ENCODE data around the gene ZBTB42. TPM values are rescaled to one million over a fixed set of nuclear protein-coding genes. Genes with fewer than 3 reads are reported as not detected.

The ZBTB42 gene
- total and polyA plus RNA-seq, 2 of the 13 experiments (the other 11 are each of a cell fraction or from before 2014, with no cell fraction given), result 2.8 to 4.2 TPM

DNA sequence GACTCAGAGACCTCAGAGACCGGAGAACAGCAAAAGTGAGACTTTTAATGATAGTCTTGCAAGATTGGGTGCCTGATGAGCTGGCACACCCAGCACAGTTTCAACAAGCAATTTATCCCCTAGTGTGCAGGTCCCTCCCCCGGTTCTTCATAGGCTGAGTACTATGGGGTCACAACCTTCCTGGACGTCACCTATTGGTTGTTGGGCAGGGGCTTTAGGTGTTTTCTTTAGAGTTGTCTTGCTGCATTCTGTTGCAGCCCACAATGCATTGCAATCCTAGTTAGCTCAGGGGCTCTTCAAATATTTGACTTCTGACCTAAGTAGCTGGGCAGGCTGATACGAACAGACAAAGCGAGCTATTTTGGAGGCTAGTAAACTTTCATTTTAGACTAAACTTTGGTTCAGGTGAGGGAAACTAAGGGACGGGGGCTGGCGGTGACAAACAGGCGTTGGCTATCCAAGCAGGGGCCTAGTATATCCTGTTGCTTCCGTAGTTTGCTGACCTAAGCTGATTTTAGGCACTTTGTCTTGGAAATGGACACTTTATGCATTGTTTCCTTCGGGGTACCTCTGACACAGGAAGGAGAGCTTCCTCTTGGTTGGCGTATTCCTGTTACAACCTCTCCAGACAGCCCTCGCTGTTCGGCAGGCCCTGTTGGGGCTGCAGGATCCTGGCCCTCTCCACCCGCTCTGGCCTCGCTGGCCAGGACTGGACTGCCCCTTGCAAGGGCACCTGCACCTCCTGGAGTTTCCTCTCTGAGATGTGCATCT lies 33.9 kb upstream of the ZBTB42 start (continued):
- TF ChIP-seq ZUFSP (CRISPR knock-in tag; IDR thresholded peaks at IDR 0.05; ENCODE audit: borderline replicate concordance) (no peak), FOSL1 (CRISPR knock-in tag; IDR thresholded peaks at IDR 0.05; ENCODE audit: borderline replicate concordance) (no peak), NCOA2 (CRISPR knock-in tag; IDR thresholded peaks at IDR 0.05) (0 out of 2 replicates have a peak, but pooled peaks have one; percentile 32), ZNF891 (CRISPR knock-in tag; IDR thresholded peaks at IDR 0.05) (no peak), ZNF75D (CRISPR knock-in tag; IDR thresholded peaks at IDR 0.05; ENCODE audit: borderline replicate concordance) (no peak), NRL (CRISPR knock-in tag; IDR thresholded peaks at IDR 0.05; ENCODE audit: borderline replicate concordance) (no peak), ZNF709 (CRISPR knock-in tag; IDR thresholded peaks at IDR 0.05) (no peak), PCBP2 (optimal IDR thresholded peaks at IDR 0.05; ENCODE audit: low read depth, low read length, poor library complexity, severe bottlenecking) (no peak), GPN1 (CRISPR knock-in tag; IDR thresholded peaks at IDR 0.05; ENCODE audit: borderline replicate concordance) (no peak), MED8 (CRISPR knock-in tag; IDR thresholded peaks at IDR 0.05; ENCODE audit: insufficient replicate concordance) (peak; percentile 57), ZBTB39 (CRISPR knock-in tag; IDR thresholded peaks at IDR 0.05) (0 out of 2 replicates have a peak, but pooled peaks have one; percentile 31), FLYWCH1 (CRISPR knock-in tag; IDR thresholded peaks at IDR 0.05) (no peak)
- TF ChIP-seq, protein P1, sequence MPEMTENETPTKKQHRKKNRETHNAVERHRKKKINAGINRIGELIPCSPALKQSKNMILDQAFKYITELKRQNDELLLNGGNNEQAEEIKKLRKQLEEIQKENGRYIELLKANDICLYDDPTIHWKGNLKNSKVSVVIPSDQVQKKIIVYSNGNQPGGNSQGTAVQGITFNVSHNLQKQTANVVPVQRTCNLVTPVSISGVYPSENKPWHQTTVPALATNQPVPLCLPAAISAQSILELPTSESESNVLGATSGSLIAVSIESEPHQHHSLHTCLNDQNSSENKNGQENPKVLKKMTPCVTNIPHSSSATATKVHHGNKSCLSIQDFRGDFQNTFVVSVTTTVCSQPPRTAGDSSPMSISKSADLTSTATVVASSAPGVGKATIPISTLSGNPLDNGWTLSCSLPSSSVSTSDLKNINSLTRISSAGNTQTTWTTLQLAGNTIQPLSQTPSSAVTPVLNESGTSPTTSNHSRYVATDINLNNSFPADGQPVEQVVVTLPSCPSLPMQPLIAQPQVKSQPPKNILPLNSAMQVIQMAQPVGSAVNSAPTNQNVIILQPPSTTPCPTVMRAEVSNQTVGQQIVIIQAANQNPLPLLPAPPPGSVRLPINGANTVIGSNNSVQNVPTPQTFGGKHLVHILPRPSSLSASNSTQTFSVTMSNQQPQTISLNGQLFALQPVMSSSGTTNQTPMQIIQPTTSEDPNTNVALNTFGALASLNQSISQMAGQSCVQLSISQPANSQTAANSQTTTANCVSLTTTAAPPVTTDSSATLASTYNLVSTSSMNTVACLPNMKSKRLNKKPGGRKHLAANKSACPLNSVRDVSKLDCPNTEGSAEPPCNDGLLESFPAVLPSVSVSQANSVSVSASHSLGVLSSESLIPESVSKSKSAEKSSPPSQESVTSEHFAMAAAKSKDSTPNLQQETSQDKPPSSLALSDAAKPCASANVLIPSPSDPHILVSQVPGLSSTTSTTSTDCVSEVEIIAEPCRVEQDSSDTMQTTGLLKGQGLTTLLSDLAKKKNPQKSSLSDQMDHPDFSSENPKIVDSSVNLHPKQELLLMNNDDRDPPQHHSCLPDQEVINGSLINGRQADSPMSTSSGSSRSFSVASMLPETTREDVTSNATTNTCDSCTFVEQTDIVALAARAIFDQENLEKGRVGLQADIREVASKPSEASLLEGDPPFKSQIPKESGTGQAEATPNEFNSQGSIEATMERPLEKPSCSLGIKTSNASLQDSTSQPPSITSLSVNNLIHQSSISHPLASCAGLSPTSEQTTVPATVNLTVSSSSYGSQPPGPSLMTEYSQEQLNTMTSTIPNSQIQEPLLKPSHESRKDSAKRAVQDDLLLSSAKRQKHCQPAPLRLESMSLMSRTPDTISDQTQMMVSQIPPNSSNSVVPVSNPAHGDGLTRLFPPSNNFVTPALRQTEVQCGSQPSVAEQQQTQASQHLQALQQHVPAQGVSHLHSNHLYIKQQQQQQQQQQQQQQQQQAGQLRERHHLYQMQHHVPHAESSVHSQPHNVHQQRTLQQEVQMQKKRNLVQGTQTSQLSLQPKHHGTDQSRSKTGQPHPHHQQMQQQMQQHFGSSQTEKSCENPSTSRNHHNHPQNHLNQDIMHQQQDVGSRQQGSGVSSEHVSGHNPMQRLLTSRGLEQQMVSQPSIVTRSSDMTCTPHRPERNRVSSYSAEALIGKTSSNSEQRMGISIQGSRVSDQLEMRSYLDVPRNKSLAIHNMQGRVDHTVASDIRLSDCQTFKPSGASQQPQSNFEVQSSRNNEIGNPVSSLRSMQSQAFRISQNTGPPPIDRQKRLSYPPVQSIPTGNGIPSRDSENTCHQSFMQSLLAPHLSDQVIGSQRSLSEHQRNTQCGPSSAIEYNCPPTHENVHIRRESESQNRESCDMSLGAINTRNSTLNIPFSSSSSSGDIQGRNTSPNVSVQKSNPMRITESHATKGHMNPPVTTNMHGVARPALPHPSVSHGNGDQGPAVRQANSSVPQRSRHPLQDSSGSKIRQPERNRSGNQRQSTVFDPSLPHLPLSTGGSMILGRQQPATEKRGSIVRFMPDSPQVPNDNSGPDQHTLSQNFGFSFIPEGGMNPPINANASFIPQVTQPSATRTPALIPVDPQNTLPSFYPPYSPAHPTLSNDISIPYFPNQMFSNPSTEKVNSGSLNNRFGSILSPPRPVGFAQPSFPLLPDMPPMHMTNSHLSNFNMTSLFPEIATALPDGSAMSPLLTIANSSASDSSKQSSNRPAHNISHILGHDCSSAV (CRISPR knock-in tag; IDR thresholded peaks at IDR 0.05; ENCODE audit: borderline replicate concordance), result no peak

Data from HepG2 (cell line).